CD4-positive, alpha-beta T cell treated with Interleukin-4 for 1 hour (primary cell): ENCODE results near the gene STEAP3.

Experiments used
- DNase-seq, 2 donors: peaks; one replicate each; pipeline ENCODE4 v3.0.0-alpha.2; 2020 to 2022

The STEAP3 gene

GRCh38 chr2:119304847-119305246, 81.2 kb downstream of the STEAP3 start:
- DNase-seq = no peak

DNA sequence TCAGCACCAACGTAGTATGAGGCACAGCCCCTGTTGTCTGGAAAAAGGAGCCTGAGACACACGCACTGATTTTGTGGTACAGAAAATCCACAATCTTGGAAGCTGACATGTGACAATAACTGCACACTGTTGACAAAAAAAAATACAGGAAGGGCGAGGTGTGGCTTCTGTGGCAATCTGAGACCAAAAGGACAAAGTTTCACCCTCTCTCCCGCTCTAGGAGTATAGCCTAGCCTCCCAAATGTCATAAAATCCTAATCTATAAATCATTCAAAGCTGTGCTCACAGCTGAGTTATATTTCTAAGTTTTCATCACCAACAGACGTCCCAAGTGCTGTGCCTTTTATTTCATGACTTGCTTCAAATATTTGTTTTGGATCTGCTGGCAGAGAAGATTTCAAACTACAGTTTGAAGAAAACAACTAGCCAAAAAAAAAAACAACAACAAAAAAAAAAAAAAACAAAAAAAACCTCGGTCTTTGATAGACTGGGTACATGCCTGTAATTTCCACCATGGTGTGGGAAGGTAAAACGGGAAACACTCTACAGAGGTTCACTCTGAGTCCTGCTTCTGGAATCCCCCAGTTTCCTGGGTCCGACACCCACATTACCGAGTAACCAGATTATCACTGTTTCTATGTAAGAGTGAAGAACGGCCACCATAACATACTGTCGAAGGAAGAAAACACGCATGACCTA, 82.0 kb downstream of the STEAP3 start:
- DNase-seq = no peak

DNA sequence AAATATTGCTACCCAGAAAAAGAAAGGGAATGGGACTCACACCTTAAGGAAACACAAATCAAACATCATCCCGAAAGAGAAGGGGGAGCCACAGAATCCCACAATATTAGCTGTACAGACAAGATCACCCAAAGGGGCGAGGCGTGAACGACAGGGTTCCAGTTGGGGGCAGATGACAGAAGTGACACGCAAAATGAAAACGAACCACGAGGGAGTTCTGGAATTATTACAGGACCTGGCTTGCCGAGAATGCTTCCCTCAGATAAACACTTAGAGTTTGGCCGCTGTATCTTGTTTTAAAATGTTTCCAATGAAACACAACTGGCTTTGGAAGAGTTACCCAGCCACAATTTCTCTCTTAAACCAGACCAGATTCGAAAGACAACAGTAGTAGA, 82.6 kb downstream of the STEAP3 start:
- no peak for DNase-seq

GRCh38 chr2:119307419-119308140, 83.9 kb downstream of the STEAP3 start:
- no peak for DNase-seq

- no peak for DNase-seq
These were observed 85.2 kb downstream of the STEAP3 start for GRCh38 chr2:119308793-119309330.

DNA sequence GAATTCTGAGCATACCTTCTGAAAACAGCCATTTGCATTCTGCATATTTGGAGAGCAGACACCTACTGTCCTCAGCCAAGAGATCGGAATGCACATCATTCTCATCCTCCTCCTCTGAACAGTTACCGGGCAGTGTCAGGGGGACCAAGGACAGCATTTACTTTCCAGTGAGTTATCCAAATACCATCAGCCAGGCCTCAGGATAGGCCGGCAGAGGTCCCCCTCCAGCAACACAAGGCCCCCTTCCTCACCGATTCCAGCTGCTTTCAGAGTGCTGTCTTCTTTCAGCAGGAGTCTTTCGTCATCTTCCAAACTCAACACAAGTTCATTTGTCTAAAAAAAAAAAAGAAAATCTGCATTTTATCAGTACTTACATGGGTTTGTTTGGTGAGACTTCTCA, 87.7 kb downstream of the STEAP3 start:
- no peak for DNase-seq

GRCh38 chr2:119311831-119312230, 88.2 kb downstream of the STEAP3 start:
- no peak for DNase-seq
